Measurements from ENCODE around the gene SDHB.

GRCh38 chr1:17020502-17020901 is 33.3 kb downstream of the SDHB start:
- TF ChIP-seq CTCF (IDR thresholded peaks at IDR 0.05; ENCODE audit: low read depth, low read length) (no peak), EZH2phosphoT487 (IDR thresholded peaks at IDR 0.05; ENCODE audit: low read depth) (no peak)

Measured in OCI-LY3 (cell line).